Esophagus muscularis mucosa (tissue), 4 donors: ENCODE measurements around the gene RBFA. TPM values are rescaled to one million over a fixed set of nuclear protein-coding genes. Genes with fewer than 3 reads are reported as not detected.

Experiments
- DNase-seq: peaks from one replicate; pipeline ENCODE4 v3.0.0-alpha.2; 2017; ENCODE audit errors: extremely low spot score
- H3K27ac ChIP-seq, 4 donors: fragments of 200-600 bp; sonication (generic); replicated peaks in 1 of 4; 1 replicate in 3 of 4; 2 replicates in 1 of 4; pipeline ENCODE4 v1.5.1; 2016 to 2019; ENCODE audit warnings: mild to moderate bottlenecking in 1 of 4
- H3K27me3 ChIP-seq, 4 donors: fragments of 200-600 bp; sonication (generic); one replicate each; pipeline versions ENCODE4 v1.5.1 to v1.6.0; 2016 to 2019
- H3K36me3 ChIP-seq, 4 donors: fragments of 200-600 bp; sonication (generic); one replicate each; pipeline ENCODE4 v1.5.1; 2016 to 2019
- H3K4me1 ChIP-seq, 4 donors: fragments of 200-600 bp; sonication (generic); one replicate each; pipeline ENCODE4 v1.5.1; 2016 to 2019
- H3K4me3 ChIP-seq, 4 donors: fragments of 200-600 bp; sonication (generic); 1 replicate in 2 of 4; 2 replicates in 2 of 4; pipeline ENCODE4 v1.5.1; 2016 to 2019; ENCODE audit warnings: mild to moderate bottlenecking in 4 of 4, moderate library complexity in 1 of 4
- H3K9me3 ChIP-seq, 4 donors: fragments of 200-600 bp; sonication (generic); 1 replicate in 3 of 4; 2 replicates in 1 of 4; pipeline ENCODE4 v1.5.1; 2016 to 2019
- EP300 ChIP-seq: sonication (generic); formaldehyde crosslinking; IDR thresholded peaks from one replicate; pipeline ENCODE4 v1.6.1; 2017; ENCODE audit warnings: antibody characterized with exemption
- POLR2A ChIP-seq: fragments of 450-650 bp; IDR thresholded peaks from one replicate; pipeline ENCODE4 v1.6.1; 2017; ENCODE audit warnings: antibody characterized with exemption, moderate library complexity, mild to moderate bottlenecking, low read depth
- POLR2AphosphoS5 ChIP-seq, 2 donors: sonication (generic); formaldehyde crosslinking; IDR thresholded peaks; one replicate each; pipeline ENCODE4 v1.6.1; 2017; ENCODE audit warnings: antibody characterized with exemption in 2 of 2
- WGBS: methylation state at CpG from one replicate; pipeline ENCODE4 v1.1.5; 2018; 5-methylcytosine and 5-hydroxymethylcytosine counted together
- intact Hi-C: fragments of 100-400 bp; cut with DNase I; formaldehyde crosslinking; loops from one replicate; pipeline ENCODE4 v1.15.1; 2023
- total RNA-seq, 4 donors: library from RNA; depleted of rRNA; stranded (reverse); fragments of >200 nt; gene quantifications; one replicate each; pipeline versions ENCODE4 v1.1.0 to v1.2.1, GENCODE V29; 2016
- TF ChIP-seq, protein P1 (sequence below), 3 experiments: fragments of 200-600 bp in 2 of 3; fragments of 450-650 bp in 1 of 3; sonication (generic) in 2 of 3; IDR thresholded peaks; one replicate each; pipeline ENCODE4 v1.5.1; 2017 to 2019; ENCODE audit warnings: antibody characterized with exemption in 3 of 3, mild to moderate bottlenecking in 2 of 3, moderate library complexity in 1 of 3

RBFA gene
- total RNA-seq, 4 donors from 2014 or later = 22.0 to 32.0 (median 25.6) TPM

GRCh38 chr18:80029690-80030089, 4.5 kb upstream of the RBFA start:
- no peak for DNase-seq
- Histone ChIP-seq H3K4me3 (no peak overlapping the region), H3K4me1 (peaks cover 0 to 11% (median 8%) of the 10 kb centered on the region in 4 donors), H3K27me3 (no peaks in the 10 kb centered on the region), H3K9me3 (peaks cover 14 to 25% (median 22%) of the 10 kb centered on the region in 4 donors), H3K27ac (no peak overlapping the region), H3K36me3 (peaks cover 0 to 6% (median under 1%) of the 10 kb centered on the region in 4 donors)
- TF ChIP-seq, protein P1, sequence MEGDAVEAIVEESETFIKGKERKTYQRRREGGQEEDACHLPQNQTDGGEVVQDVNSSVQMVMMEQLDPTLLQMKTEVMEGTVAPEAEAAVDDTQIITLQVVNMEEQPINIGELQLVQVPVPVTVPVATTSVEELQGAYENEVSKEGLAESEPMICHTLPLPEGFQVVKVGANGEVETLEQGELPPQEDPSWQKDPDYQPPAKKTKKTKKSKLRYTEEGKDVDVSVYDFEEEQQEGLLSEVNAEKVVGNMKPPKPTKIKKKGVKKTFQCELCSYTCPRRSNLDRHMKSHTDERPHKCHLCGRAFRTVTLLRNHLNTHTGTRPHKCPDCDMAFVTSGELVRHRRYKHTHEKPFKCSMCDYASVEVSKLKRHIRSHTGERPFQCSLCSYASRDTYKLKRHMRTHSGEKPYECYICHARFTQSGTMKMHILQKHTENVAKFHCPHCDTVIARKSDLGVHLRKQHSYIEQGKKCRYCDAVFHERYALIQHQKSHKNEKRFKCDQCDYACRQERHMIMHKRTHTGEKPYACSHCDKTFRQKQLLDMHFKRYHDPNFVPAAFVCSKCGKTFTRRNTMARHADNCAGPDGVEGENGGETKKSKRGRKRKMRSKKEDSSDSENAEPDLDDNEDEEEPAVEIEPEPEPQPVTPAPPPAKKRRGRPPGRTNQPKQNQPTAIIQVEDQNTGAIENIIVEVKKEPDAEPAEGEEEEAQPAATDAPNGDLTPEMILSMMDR (IDR thresholded peaks at IDR 0.05) = no peak
- TF ChIP-seq POLR2AphosphoS5 (IDR thresholded peaks at IDR 0.05) = no peak
- no peak for TF ChIP-seq EP300
- TF ChIP-seq POLR2A = no peak
- intact Hi-C loops = loop anchor here (5.0 kb wide), 1 partner anchor 352 kb away; the partner anchor contains the start of gene CTDP1
- WGBS = 94% methylated on average over 1 of the region's 1 CpG

GRCh38 chr18:80033181-80034067, 810 bp upstream of the RBFA start:
- DNase-seq = no peak
- H3K27ac ChIP-seq = peak overlapping the region; percentile 82 to 93 (median 86)
- WGBS = 10% methylated on average over 36 of the region's 90 CpGs
- no peaks in the 10 kb centered on the region for H3K27me3 ChIP-seq
- H3K4me3 ChIP-seq = peak overlapping the region; percentile 68 to 84 (median 74)
- peaks cover 8 to 27% (median 19%) of the 10 kb centered on the region in 4 donors for H3K4me1 ChIP-seq
- intact Hi-C loops = loop anchor here (2.0 to 5.0 kb wide), 2 partner anchors 83 to 356 kb away; partner anchors contain the start of genes CTDP1 and SLC66A2
- H3K9me3 ChIP-seq = no peaks in the 10 kb centered on the region
- TF ChIP-seq, protein P1 (IDR thresholded peaks at IDR 0.05) = no peak
- TF ChIP-seq POLR2A = no peak
- no peak for TF ChIP-seq EP300
- TF ChIP-seq POLR2AphosphoS5 (IDR thresholded peaks at IDR 0.05) = peak; percentile 64 to 80
- H3K36me3 ChIP-seq = peaks cover 0 to 15% (median 13%) of the 10 kb centered on the region in 4 donors

DNA sequence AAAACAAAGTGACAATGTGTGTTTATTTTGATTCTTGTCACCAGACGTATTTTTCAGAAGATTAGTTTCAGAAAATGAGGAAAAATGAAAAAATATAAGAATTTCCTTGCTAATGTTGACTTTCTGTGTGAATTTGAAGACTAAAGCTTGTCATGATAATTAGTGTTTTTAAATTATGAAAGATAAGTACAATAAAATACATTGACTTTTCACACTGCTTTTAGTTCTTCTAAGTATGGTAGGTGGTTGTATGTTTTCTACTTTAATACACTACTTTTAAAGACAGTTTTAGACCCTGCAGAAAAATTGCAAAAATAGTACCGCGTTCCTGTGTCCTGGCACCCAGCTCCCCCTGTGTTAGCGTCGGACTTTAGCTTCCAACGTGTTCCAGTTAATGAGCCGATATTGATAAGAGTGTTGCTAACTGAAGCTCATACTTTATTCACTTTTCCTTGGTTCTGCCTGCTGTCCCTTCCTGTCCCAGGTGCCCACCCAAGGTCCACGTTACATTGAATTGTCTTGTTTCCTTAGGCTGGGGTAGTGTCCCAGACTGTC, 695 bp downstream of the RBFA start:
- TF ChIP-seq, protein P1 (IDR thresholded peaks at IDR 0.05) = no peak
- Histone ChIP-seq H3K36me3 (peaks cover 0 to 24% (median 19%) of the 10 kb centered on the region in 4 donors), H3K4me1 (peaks cover 8 to 27% (median 19%) of the 10 kb centered on the region in 4 donors), H3K4me3 (peak overlapping the region; percentile 68 to 84 (median 74)), H3K27ac (peak overlapping the region; percentile 82 to 93 (median 86)), H3K27me3 (no peaks in the 10 kb centered on the region), H3K9me3 (no peaks in the 10 kb centered on the region)
- intact Hi-C loops = loop anchor here (2.0 to 5.0 kb wide), 3 partner anchors 72 to 358 kb away; partner anchors contain the start of genes ADNP2, CTDP1 and SLC66A2
- 9% methylated on average over 8 of the region's 8 CpGs for WGBS
- DNase-seq = no peak

- TF ChIP-seq, protein P1 (IDR thresholded peaks at IDR 0.05) = no peak
- TF ChIP-seq POLR2A = no peak
- TF ChIP-seq POLR2AphosphoS5 (IDR thresholded peaks at IDR 0.05) = no peak
- no peak for TF ChIP-seq EP300
- Histone ChIP-seq H3K4me1 (peaks cover 8 to 27% (median 19%) of the 10 kb centered on the region in 4 donors), H3K36me3 (peaks cover 0 to 24% (median 19%) of the 10 kb centered on the region in 4 donors), H3K27me3 (no peaks in the 10 kb centered on the region), H3K27ac (no peak overlapping the region), H3K4me3 (no peak overlapping the region), H3K9me3 (no peaks in the 10 kb centered on the region)
- 90% methylated on average over 7 of the region's 7 CpGs for WGBS
- DNase-seq = no peak
- intact Hi-C loops = loop anchor here (2.0 to 5.0 kb wide), 3 partner anchors 47 to 85 kb away; partner anchors contain the start of genes ADNP2, SLC66A2 and TXNL4A
Measured at GRCh38 chr18:80035997-80036396, 1.8 kb downstream of the RBFA start.
